Measurements from ENCODE around the gene PCSK5. TPM values are rescaled to one million over a fixed set of nuclear protein-coding genes. Genes with fewer than 3 reads are reported as not detected.
A peak's percentile ranks its signal among the peaks of the same experiment; 100 is the strongest.

PCSK5 gene
- total and polyA plus RNA-seq, 2 of the 8 experiments (the other 6 are each of a cell fraction or from before 2014, with no cell fraction given), result 5.5 to 10.7 TPM

GRCh38 chr9:76037587-76038225, 147.2 kb downstream of the PCSK5 start:
- Histone ChIP-seq H3K23ac (ENCODE audit: insufficient read length) (no peak overlapping the region), H3K4me1 (replicated peaks in 1 of 4; ENCODE audit: control insufficient read depth in 3 of 4, insufficient read depth in 4 of 4, low read length in 3 of 4) (peaks cover 0 to 8% (median 7%) of the 10 kb centered on the region in 4 experiments; a peak in 3 of 7 replicates), H4K5ac (ENCODE audit: insufficient read length, low read depth, low read length) (no peak overlapping the region), H3K4ac (replicated peaks; ENCODE audit: insufficient read length, low read depth, low read length) (no peak overlapping the region), H3K36me3 (ENCODE audit: control insufficient read depth in 2 of 4, insufficient read depth in 4 of 4, low read length in 3 of 4) (no peaks in the 10 kb centered on the region), H3K9ac (replicated peaks in 1 of 4; ENCODE audit: extremely low read depth in 1 of 4, low read depth in 3 of 4, low read length in 3 of 4) (no peak overlapping the region), H3K18ac (ENCODE audit: extremely low read depth, low read length) (no peak overlapping the region), H3K14ac (ENCODE audit: insufficient read length) (no peak overlapping the region), H2AFZ (ENCODE audit: low read length) (no peak overlapping the region), H3K9me3 (ENCODE audit: insufficient read depth in 2 of 2, low read depth in 1 of 2, low read length in 1 of 2) (no peaks in the 10 kb centered on the region), H4K91ac (replicated peaks; ENCODE audit: insufficient read length, low read length) (no peak overlapping the region), H2BK20ac (ENCODE audit: low read length) (no peak overlapping the region), H2BK15ac (ENCODE audit: low read length) (no peak overlapping the region), H4K8ac (ENCODE audit: extremely low read depth, insufficient read depth, low read length) (no peak overlapping the region), H3K4me2 (ENCODE audit: insufficient read depth in 1 of 2, low read depth in 2 of 2, low read length in 2 of 2) (no peak overlapping the region), H4K20me1 (replicated peaks in 1 of 2; ENCODE audit: control insufficient read depth in 1 of 2, insufficient read depth in 2 of 2, low read length in 2 of 2) (no peaks in the 10 kb centered on the region), H3K79me1 (ENCODE audit: low read depth, low read length) (no peaks in the 10 kb centered on the region), H3K4me3 (ENCODE audit: extremely low read depth in 1 of 4, insufficient read depth in 2 of 4, low read depth in 3 of 4, low read length in 4 of 4) (no peak overlapping the region), H3K23me2 (ENCODE audit: low read depth, low read length) (no peaks in the 10 kb centered on the region), H3K27ac (ENCODE audit: low read depth, low read length) (peak overlapping the region; percentile 40; the same call in 1 of the 2 replicates), H2BK12ac (ENCODE audit: low read depth, low read length) (no peak overlapping the region), H2BK5ac (ENCODE audit: low read depth, low read length) (no peak overlapping the region), H3K56ac (replicated peaks; ENCODE audit: insufficient read length, low read depth, low read length) (no peak overlapping the region), H2AK5ac (ENCODE audit: low read depth, low read length) (no peak overlapping the region), H3K79me2 (ENCODE audit: control insufficient read depth in 1 of 2, insufficient read depth in 2 of 2, low read length in 2 of 2) (no peaks in the 10 kb centered on the region), H3K27me3 (replicated peaks in 1 of 4; ENCODE audit: control insufficient read depth in 3 of 4, extremely low read depth in 1 of 4, insufficient read depth in 3 of 4, low read length in 3 of 4) (no peaks in the 10 kb centered on the region), H2BK120ac (replicated peaks; ENCODE audit: low read depth, low read length) (no peak overlapping the region)
- peak; percentile 7 for FAIRE-seq
- ChIA-PET CTCF (ENCODE audit: partially characterized antibody) (no interaction called here), POLR2A (ENCODE audit: partially characterized antibody) (interaction anchor here (1.5 kb wide), 1 partner anchor 15 kb away, joined by 5 read pairs; no protein-coding TSS in a partner anchor)
- WGBS, 2 experiments (ENCODE audit: extremely low coverage in 1 of 2, insufficient coverage in 1 of 2, insufficient read length in 1 of 2, insufficient replicate concordance in 2 of 2, low coverage in 1 of 2, low lambda C conversion rate in 2 of 2, missing lambda C conversion rate in 1 of 2), result 81% methylated on average over 9 of the region's 9 CpGs; no CpG with 5 or more reads in 1 of the 2 experiments
- no peak for DNase-seq (ENCODE audit: low read depth in 1 of 2, low spot score in 2 of 2)
- TF ChIP-seq ATF2 (IDR thresholded peaks at IDR 0.05; ENCODE audit: low read length), result no peak
- TF ChIP-seq TCF12 (IDR thresholded peaks at IDR 0.05; ENCODE audit: low read depth, low read length), result no peak
